Posterior vena cava (tissue), 2 donors: ENCODE data around the gene MRPL2. TPM values are rescaled to one million over a fixed set of nuclear protein-coding genes. Genes with fewer than 3 reads are reported as not detected.

Source experiments
- DNase-seq: peaks from one replicate; pipeline ENCODE4 v3.0.0-alpha.2; 2020; ENCODE audit warnings: low spot score
- intact Hi-C, 2 donors: fragments of 100-400 bp; cut with DNase I; formaldehyde crosslinking; loops; one replicate each; pipeline versions ENCODE4 v1.14.1 to v1.14.2; 2022 to 2023
- total RNA-seq, 2 donors: library from RNA; stranded (reverse); fragmentation: NEBNext Ultra II Directional; extraction: Animal tissue kit (Norgen Biotek cat#: 25700); gene quantifications; one replicate each; pipeline ENCODE4 v1.2.1, GENCODE V29; 2021
- donor health status: DM: yes; HTN: yes; CAD: no.
- donor health status: DM: yes; HTN: yes; CAD: no.

The MRPL2 gene
- total RNA-seq, 2 donors from 2014 or later: 30.7 to 34.4 TPM

- intact Hi-C loops: loop anchor here in 1 of 2 donors (10.0 kb wide), 1 partner anchor 119 kb away; no protein-coding TSS in a partner anchor
Observed at GRCh38 chr6:43006251-43006650, 53.0 kb downstream of the MRPL2 start.

GRCh38 chr6:43005844-43006243 lies 53.4 kb downstream of the MRPL2 start:
- intact Hi-C loops: loop anchor here in 1 of 2 donors (10.0 kb wide), 1 partner anchor 119 kb away; no protein-coding TSS in a partner anchor
- DNase-seq: no peak

More at GRCh38 chr6:43006251-43006650, 53.0 kb downstream of the MRPL2 start:
- DNase-seq: no peak

Other genes with a start within 250 kb of the MRPL2 start
- 10 to 100 TPM; 52.9 to 63.0 TPM for gene RPL7L1, start 179.8 kb downstream of the MRPL2 start, total RNA-seq
- not detected for gene PTCRA, start 143.4 kb downstream of the MRPL2 start, total RNA-seq
- 10 to 100 TPM; 20.8 to 33.7 TPM for gene CNPY3, start 130.0 kb downstream of the MRPL2 start, total RNA-seq
- not detected for gene GNMT, start 98.7 kb downstream of the MRPL2 start, total RNA-seq
- 10 to 100 TPM in 1 of 2 donors, 1 to 10 TPM in 1; 8.8 to 12.8 TPM for gene PEX6, start 80.3 kb downstream of the MRPL2 start, total RNA-seq
- 10 to 100 TPM; 26.0 to 33.5 TPM for gene PPP2R5D, start 74.9 kb downstream of the MRPL2 start, total RNA-seq
- 10 to 100 TPM; 41.8 to 45.9 TPM for gene MEA1, start 45.5 kb downstream of the MRPL2 start, total RNA-seq
- gene KLHDC3, start 45.2 kb downstream of the MRPL2 start, total RNA-seq: 10 to 100 TPM; 43.7 to 44.1 TPM
- 10 to 100 TPM; 40.0 to 40.1 TPM for gene RRP36, start 37.8 kb downstream of the MRPL2 start, total RNA-seq
- 1 to 10 TPM; 9.3 to 9.9 TPM for gene CUL7, start 5.6 kb downstream of the MRPL2 start, total RNA-seq
- 10 to 100 TPM; 15.1 TPM for gene KLC4, start 197 bp upstream of the MRPL2 start, total RNA-seq
- 10 to 100 TPM in 1 of 2 donors, 1 to 10 TPM in 1; 3.0 to 10.3 TPM for gene PTK7, start 16.9 kb upstream of the MRPL2 start, total RNA-seq
- 10 to 100 TPM; 92.6 to 95.6 TPM for gene SRF, start 111.8 kb upstream of the MRPL2 start, total RNA-seq
- 10 to 100 TPM; 24.5 to 25.5 TPM for gene CUL9, start 122.8 kb upstream of the MRPL2 start, total RNA-seq
- gene DNPH1, start 170.0 kb upstream of the MRPL2 start, total RNA-seq: 10 to 100 TPM; 24.5 to 42.5 TPM
- under 1 TPM; 0.09 to 0.14 TPM for gene TTBK1, start 184.0 kb upstream of the MRPL2 start, total RNA-seq
- gene SLC22A7, start 238.8 kb upstream of the MRPL2 start, total RNA-seq: not detected
- 1 to 10 TPM in 1 of 2 donors, under 1 TPM in 1; 1.00 to 1.4 TPM for gene CRIP3, start 249.4 kb upstream of the MRPL2 start, total RNA-seq